Fibroblast of villous mesenchyme (primary cell): ENCODE data around the gene PLXNA4. TPM values are rescaled to one million over a fixed set of nuclear protein-coding genes. Genes with fewer than 3 reads are reported as not detected.
"Not testable (repeated sequence)": the region's sequence is repeated elsewhere in the genome, so short reads cannot be mapped to it uniquely, and the experiment has no call there.

Experiments used
- DNase-seq: peaks from one replicate; pipeline ENCODE4 v3.0.0-alpha.2; 2010; ENCODE audit warnings: low read depth
- H3K4me3 ChIP-seq: 2 replicates; pipeline ENCODE4 v1.5.1; 2011; ENCODE audit warnings: low read depth, mild to moderate bottlenecking, low read length
- total RNA-seq: library from RNA; depleted of rRNA; stranded (reverse); fragments of >200 nt; gene quantifications from 2 replicates; pipeline ENCODE4 v1.2.3, GENCODE V29; 2012
- TF ChIP-seq, protein P1 (sequence below): IDR thresholded peaks from 2 replicates; pipeline ENCODE4 v1.5.1; 2012; ENCODE audit warnings: low read depth, mild to moderate bottlenecking, low read length; ENCODE audit not compliant: insufficient read depth

PLXNA4 gene
- total RNA-seq, 1 donor: not detected

DNA sequence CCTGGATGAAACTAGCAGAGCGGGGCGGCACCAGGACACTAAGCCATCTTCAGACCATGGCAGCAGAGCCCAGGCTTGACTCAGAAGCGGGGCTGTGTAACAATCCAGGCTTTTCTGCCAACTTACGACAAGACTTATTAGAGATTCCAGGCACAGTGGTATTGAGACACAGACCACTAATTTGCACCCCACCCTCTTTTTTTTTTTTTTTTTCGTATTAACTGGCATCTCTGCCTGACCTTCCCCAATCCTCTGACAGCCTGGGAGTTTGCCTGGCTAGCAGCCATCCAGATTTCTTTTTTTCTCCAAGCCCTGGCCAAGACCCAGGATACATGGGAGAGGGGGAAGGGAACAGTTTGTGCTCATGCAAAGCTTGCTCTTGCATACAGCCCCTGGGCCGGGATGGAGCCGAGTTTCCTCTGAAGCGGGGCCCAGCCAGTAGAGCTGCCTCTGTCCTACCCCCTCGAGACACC lies 182.4 kb downstream of the PLXNA4 start:
- DNase-seq: no peak
- H3K4me3 ChIP-seq: no peak overlapping the region
- TF ChIP-seq, protein P1, sequence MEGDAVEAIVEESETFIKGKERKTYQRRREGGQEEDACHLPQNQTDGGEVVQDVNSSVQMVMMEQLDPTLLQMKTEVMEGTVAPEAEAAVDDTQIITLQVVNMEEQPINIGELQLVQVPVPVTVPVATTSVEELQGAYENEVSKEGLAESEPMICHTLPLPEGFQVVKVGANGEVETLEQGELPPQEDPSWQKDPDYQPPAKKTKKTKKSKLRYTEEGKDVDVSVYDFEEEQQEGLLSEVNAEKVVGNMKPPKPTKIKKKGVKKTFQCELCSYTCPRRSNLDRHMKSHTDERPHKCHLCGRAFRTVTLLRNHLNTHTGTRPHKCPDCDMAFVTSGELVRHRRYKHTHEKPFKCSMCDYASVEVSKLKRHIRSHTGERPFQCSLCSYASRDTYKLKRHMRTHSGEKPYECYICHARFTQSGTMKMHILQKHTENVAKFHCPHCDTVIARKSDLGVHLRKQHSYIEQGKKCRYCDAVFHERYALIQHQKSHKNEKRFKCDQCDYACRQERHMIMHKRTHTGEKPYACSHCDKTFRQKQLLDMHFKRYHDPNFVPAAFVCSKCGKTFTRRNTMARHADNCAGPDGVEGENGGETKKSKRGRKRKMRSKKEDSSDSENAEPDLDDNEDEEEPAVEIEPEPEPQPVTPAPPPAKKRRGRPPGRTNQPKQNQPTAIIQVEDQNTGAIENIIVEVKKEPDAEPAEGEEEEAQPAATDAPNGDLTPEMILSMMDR: no peak

DNA sequence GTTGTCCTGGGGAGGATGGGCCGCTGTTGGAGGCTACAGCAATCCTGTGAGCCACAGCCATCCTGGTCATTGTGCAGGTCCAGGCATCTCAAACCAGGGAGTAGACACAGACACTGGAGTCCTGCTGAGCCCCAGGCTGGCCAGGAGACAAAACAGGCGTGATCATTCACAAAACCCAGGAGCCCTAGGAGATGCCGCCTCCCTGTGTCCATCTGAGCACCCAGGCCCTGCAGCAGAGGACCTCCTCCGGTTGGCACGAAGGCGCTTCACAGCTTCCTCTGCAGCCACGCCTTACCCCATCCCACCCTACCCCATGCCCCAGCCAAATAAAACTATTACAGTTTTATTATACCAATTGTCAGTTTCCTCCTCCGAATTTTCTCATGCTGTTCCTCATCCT lies 183.6 kb downstream of the PLXNA4 start:
- TF ChIP-seq, protein P1: no peak
- H3K4me3 ChIP-seq: no peak overlapping the region
- DNase-seq: no peak

DNA sequence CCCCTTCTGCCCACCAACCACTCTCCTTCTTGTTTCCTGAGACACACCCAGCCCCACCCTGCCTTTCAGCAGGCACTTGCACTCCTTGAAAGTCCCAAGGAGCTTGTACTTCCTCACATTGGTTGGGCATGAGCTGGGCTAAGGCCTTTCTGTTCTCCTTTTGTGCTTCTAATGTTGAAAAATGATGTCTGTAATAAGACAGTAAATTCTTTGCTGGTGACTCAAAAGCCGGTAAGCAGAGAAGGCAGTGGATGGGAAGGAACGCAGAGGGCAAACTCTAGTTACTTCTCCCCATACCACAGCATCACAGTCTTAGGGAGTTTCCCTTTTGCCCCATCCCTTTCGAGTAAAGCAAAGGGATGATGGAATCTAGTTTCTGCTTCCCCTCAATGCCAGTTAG lies 185.6 kb downstream of the PLXNA4 start:
- DNase-seq: peak; percentile 3
- no peak overlapping the region for H3K4me3 ChIP-seq
- TF ChIP-seq, protein P1: no peak

DNA sequence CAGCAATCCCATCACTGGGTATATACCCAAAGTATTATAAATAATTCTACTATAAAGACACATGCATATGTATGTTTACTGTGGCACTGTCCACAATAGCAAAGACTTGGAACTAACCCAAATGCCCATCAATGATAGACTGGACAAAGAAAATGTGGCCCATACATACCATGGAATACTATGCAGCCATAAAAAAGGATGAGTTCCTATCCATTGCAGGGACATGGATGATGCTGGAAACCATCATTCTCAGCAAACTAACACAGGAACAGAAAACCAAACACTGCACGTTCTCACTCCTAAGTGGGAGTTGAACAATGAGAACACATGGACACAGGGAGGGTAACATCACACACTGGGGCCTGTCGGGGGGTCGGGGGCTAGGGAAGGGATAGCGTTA lies 186.2 kb downstream of the PLXNA4 start:
- not testable (repeated sequence) for DNase-seq, H3K4me3 ChIP-seq

DNA sequence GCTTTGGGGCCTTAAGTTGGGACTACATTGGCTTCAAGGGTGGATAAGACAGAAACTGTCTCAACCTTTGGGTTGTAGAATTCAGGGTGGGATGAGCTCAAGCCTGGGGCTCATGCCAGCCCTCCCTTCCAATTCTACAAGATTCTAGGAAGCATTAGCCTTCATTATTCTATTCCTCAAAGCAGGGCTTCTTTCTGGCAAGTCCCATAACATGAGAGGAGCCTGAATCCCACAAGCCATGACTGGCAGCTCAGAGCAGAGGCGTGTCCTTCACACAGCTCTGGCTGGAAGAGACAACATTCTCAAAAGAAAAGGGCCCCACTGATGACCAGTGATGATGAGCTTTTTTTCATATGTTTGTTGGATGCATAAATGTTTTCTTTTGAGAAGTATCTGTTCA lies 187.6 kb downstream of the PLXNA4 start:
- TF ChIP-seq, protein P1: no peak

DNA sequence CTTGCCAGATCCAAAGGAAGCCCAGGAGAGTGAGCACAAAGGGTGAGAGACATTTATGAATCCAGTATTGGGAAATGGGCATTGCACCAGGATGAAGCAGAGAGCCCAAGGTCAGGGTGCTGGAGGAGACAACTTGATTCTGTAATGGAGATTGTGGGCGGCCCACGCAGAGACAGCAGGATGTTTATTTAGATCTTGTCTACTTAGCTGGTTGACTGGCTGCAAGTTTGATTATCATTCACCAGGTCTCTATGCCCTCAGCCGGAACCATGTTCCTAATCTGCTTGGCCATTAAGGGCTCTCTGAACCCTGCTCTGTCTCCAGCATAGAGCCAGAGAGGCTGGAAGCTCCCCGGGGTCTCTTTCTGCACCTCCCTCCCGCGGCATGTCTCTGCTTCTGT lies 188.7 kb downstream of the PLXNA4 start:
- H3K4me3 ChIP-seq: no peak overlapping the region
- DNase-seq: no peak
- TF ChIP-seq, protein P1: no peak

More for the DNA sequence above, 187.6 kb downstream of the PLXNA4 start:
- no peak for DNase-seq
- no peak overlapping the region for H3K4me3 ChIP-seq

DNA sequence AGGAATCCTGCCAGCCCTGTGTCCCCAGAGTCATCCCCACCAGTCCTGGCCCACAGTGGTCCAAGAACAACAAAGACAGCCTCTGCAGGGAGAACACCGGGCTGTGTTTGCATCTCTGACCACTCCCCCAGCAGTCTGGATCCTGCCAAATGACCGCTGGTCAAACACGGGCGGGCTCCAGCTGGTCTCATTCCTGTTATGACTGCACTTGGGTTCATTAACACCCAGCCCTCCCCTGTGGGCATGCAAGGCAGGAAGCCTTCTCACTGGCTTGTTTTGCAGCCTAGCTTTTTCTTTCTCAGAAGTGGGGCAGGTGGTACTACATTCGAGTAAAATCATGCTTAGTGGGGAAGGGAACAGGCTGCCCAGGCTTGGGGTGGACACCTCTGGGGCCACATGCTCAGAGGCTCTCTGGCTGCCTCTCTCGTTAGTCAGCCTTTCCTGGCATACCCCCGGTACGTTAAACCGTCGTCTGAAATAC lies 190.0 kb downstream of the PLXNA4 start:
- no peak for DNase-seq
- TF ChIP-seq, protein P1: no peak
- H3K4me3 ChIP-seq: no peak overlapping the region

DNA sequence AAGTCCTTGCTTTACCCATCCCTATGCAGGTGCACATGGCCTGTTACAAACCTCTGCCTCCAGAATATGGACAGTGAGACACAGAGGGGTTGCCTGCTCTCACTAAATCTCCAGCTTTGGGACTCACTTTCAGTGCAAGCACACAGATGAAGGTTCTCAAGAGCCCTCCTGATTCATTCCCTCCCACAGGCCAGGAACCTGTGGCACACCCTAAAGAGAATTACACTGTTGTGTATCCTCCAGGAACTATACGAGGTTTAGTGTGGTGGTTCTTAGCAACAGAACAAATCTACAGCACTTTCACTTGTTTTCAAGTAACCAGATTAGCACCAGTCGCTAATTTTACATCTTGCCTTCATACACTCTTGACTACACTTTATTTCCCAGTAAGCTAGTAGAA lies 192.3 kb downstream of the PLXNA4 start:
- no peak overlapping the region for H3K4me3 ChIP-seq
- DNase-seq: no peak
- TF ChIP-seq, protein P1: no peak
